Stomach (tissue), 9 donors: ENCODE measurements around the gene SP5. TPM values are rescaled to one million over a fixed set of nuclear protein-coding genes. Genes with fewer than 3 reads are reported as not detected.

Source experiments
- DNase-seq, 2 donors: peaks; one replicate each; pipeline versions ENCODE4 v3.0.0 to v3.0.0-alpha.2; 2013 to 2019
- H3K27ac ChIP-seq, 5 donors: fragments of 200-600 bp in 4 of 5; sonication (generic) in 4 of 5; one replicate each; pipeline ENCODE4 v1.5.1; 2013 to 2019; ENCODE audit warnings: mild to moderate bottlenecking in 1 of 5, moderate library complexity in 1 of 5
- H3K27me3 ChIP-seq, 3 donors: fragments of 200-600 bp; sonication (generic); one replicate each; pipeline ENCODE4 v1.5.1; 2017 to 2019; ENCODE audit warnings: mixed run types in 1 of 3
- H3K36me3 ChIP-seq, 4 donors: fragments of 200-600 bp; sonication (generic); 1 replicate in 3 of 4; 2 replicates in 1 of 4; pipeline ENCODE4 v1.5.1; 2016 to 2019
- H3K4me1 ChIP-seq, 4 donors: fragments of 200-600 bp; sonication (generic); one replicate each; pipeline ENCODE4 v1.5.1; 2016 to 2019
- H3K4me3 ChIP-seq, 4 donors: fragments of 200-600 bp; sonication (generic) in 3 of 4; one replicate each; pipeline ENCODE4 v1.5.1; 2016 to 2019; ENCODE audit warnings: mild to moderate bottlenecking in 1 of 4
- H3K9me3 ChIP-seq, 4 donors: fragments of 200-600 bp; sonication (generic); one replicate each; pipeline ENCODE4 v1.5.1; 2016 to 2019
- CTCF ChIP-seq, 7 experiments: fragments of 450-650 bp in 4 of 7; fragments of 200-600 bp in 3 of 7; sonication (generic) in 3 of 7; IDR thresholded peaks; one replicate each; pipeline ENCODE4 v1.5.1; 2016 to 2019; ENCODE audit warnings: antibody characterized with exemption in 7 of 7, control low read depth in 2 of 7, mild to moderate bottlenecking in 1 of 7
- EP300 ChIP-seq: sonication (generic); formaldehyde crosslinking; IDR thresholded peaks from one replicate; pipeline ENCODE4 v1.6.1; 2017; ENCODE audit warnings: antibody characterized with exemption
- POLR2A ChIP-seq, 4 donors: fragments of 450-650 bp; IDR thresholded peaks; one replicate each; pipeline ENCODE4 v1.6.1; 2016; ENCODE audit warnings: antibody characterized with exemption in 4 of 4, control low read depth in 2 of 4, mild to moderate bottlenecking in 1 of 4, moderate library complexity in 1 of 4
- POLR2AphosphoS5 ChIP-seq, 3 donors: sonication (generic); formaldehyde crosslinking; IDR thresholded peaks; one replicate each; pipeline ENCODE4 v1.6.1; 2016; ENCODE audit warnings: antibody characterized with exemption in 3 of 3
- WGBS, 5 donors: extraction: QIAGEN DNeasy Blood & Tissue Kit in 3 of 5; methylation state at CpG; one replicate each; pipeline versions ENCODE4 v1.1.5 to v1.1.7; 2013 to 2018; 5-methylcytosine and 5-hydroxymethylcytosine counted together
- intact Hi-C: fragments of 100-400 bp; cut with DNase I; formaldehyde crosslinking; loops from one replicate; pipeline ENCODE4 v1.15.1; 2023; ENCODE audit warnings: low total_unique reads
- polyA plus RNA-seq, 3 donors: library from polyadenylated mRNA; stranded (reverse); fragments of 200-250 nt; gene quantifications; one replicate each; pipeline ENCODE4 v1.2.3, GENCODE V29; 2013
- total RNA-seq, 5 donors: library from RNA; depleted of rRNA; stranded (reverse); fragments of >200 nt; gene quantifications; one replicate each; pipeline versions ENCODE4 v1.1.0 to v1.2.3, GENCODE V29; 2014 to 2016
- donor health status: healthy with polysubstance abuse.
- donor health status: Bipolar disorder and iron deficiency.
- donor health status: healthy.

Gene SP5
- total and polyA plus RNA-seq, 8 donors, result 0.92 to 5.8 (median 3.0) TPM; not detected in 2

- H3K4me1 ChIP-seq, result peaks cover 0 to 6% (median 3%) of the 10 kb centered on the region in 4 donors
- H3K36me3 ChIP-seq, result no peaks in the 10 kb centered on the region
- peak in 1 of 2 donors; percentile 17 for DNase-seq
- H3K27ac ChIP-seq, result no peak overlapping the region
- WGBS, 5 donors, result 78 to 86% (median 79%) methylated on average over 1 of the region's 1 CpG
- H3K9me3 ChIP-seq, result no peaks in the 10 kb centered on the region
- TF ChIP-seq POLR2A (IDR thresholded peaks at IDR 0.05) (no peak), EP300 (no peak), POLR2AphosphoS5 (IDR thresholded peaks at IDR 0.05) (no peak), CTCF (IDR thresholded peaks at IDR 0.05) (no peak)
- no peak overlapping the region for H3K4me3 ChIP-seq
- intact Hi-C loops, result no loop called here
- H3K27me3 ChIP-seq, result peaks cover 0 to 4% (median 0%) of the 10 kb centered on the region in 3 donors
These were observed 33.8 kb upstream of the SP5 start for GRCh38 chr2:170681311-170681710.

GRCh38 chr2:170685591-170685990 lies 29.5 kb upstream of the SP5 start:
- TF ChIP-seq POLR2AphosphoS5 (IDR thresholded peaks at IDR 0.05) (no peak), POLR2A (IDR thresholded peaks at IDR 0.05) (no peak), CTCF (IDR thresholded peaks at IDR 0.05) (no peak), EP300 (no peak)
- no peak for DNase-seq
- H3K36me3 ChIP-seq, result no peaks in the 10 kb centered on the region
- peaks cover 0 to 4% (median 0%) of the 10 kb centered on the region in 3 donors for H3K27me3 ChIP-seq
- H3K4me3 ChIP-seq, result no peak overlapping the region
- H3K4me1 ChIP-seq, result peaks cover 0 to 6% (median 0%) of the 10 kb centered on the region in 4 donors
- intact Hi-C loops, result no loop called here
- H3K27ac ChIP-seq, result no peak overlapping the region
- 43 to 71% (median 58%) methylated on average over 4 of the region's 4 CpGs for WGBS, 5 donors
- H3K9me3 ChIP-seq, result no peaks in the 10 kb centered on the region

GRCh38 chr2:170689481-170689880 lies 25.7 kb upstream of the SP5 start:
- TF ChIP-seq POLR2A (IDR thresholded peaks at IDR 0.05) (no peak), EP300 (no peak), POLR2AphosphoS5 (IDR thresholded peaks at IDR 0.05) (no peak), CTCF (IDR thresholded peaks at IDR 0.05) (no peak)
- Histone ChIP-seq H3K4me3 (no peak overlapping the region), H3K4me1 (no peaks in the 10 kb centered on the region), H3K27me3 (no peaks in the 10 kb centered on the region), H3K27ac (no peak overlapping the region), H3K36me3 (no peaks in the 10 kb centered on the region), H3K9me3 (no peaks in the 10 kb centered on the region)
- intact Hi-C loops, result no loop called here
- no peak for DNase-seq
- 77 to 92% (median 91%) methylated on average over 5 of the region's 5 CpGs for WGBS, 5 donors

- Histone ChIP-seq H3K27me3 (no peaks in the 10 kb centered on the region), H3K4me1 (no peaks in the 10 kb centered on the region), H3K36me3 (no peaks in the 10 kb centered on the region), H3K27ac (no peak overlapping the region), H3K4me3 (no peak overlapping the region), H3K9me3 (no peaks in the 10 kb centered on the region)
- DNase-seq, result no peak
- intact Hi-C loops, result no loop called here
- no peak for TF ChIP-seq EP300
- no peak for TF ChIP-seq CTCF (IDR thresholded peaks at IDR 0.05)
- no peak for TF ChIP-seq POLR2A (IDR thresholded peaks at IDR 0.05)
- TF ChIP-seq POLR2AphosphoS5 (IDR thresholded peaks at IDR 0.05), result no peak
- 75 to 82% (median 78%) methylated on average over 8 of the region's 8 CpGs for WGBS, 5 donors
These were observed 24.5 kb upstream of the SP5 start for GRCh38 chr2:170690640-170691039.
